Bone marrow (tissue), 2 donors: ENCODE measurements around the gene WDR18.

Experiments
- DNase-seq, 2 donors: peaks; one replicate each; lab custom pipeline; 2025; lab: John Stamatoyannopoulos, UW

WDR18 gene

DNA sequence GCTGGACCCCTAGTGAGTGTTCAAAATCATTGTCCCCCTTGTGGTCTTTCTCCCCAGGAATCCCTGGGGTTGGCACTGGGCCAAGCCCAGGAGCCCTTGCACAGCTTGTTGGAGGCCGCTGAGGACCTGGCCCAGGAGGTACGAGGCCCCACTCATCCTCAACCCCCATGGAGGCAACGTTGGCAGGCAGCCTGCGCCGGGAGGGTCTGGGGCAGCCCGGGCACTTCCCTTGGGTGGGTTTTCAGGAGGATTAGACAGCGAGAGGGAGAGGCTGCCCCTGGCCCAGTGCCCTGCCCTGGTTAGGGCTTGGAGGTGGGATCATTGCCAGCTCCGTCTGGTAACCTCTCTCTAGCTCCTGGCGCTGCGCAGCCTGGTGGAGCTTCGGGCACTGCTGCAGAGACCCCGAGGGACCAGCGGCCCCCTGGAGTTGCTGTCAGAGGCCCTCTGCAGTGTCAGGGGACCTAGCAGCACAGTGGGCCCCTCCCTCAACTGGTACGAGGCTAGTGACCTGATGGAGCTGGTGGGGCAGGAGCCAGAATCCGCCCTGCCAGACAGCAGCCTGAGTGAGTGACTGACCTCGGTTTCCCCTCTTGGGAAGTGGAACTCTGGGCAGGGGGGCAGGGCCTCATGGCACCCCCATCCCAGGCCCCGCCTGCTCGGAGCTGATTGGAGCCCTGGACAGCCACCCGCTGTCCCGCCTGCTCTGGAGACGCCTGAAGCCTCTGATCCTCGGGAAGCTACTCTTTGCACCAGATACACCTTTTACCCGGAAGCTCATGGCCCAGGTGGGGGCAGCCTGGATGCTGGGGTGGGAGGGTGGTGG is 58.8 kb downstream of the WDR18 start:
- DNase-seq = no peak
